Naive B cell (primary cell): Measurements from ENCODE around the gene GARIN6. TPM values are rescaled to one million over a fixed set of nuclear protein-coding genes. Genes with fewer than 3 reads are reported as not detected.

Experiments used
- ATAC-seq, 2 donors: fragments of 150-1000 bp; cut with Tn5 transposase; 2 replicates each; pipeline ENCODE4 v1.10.0; 2021; ENCODE audit warnings: low read depth in 2 of 2, mild to moderate bottlenecking in 2 of 2, moderate library complexity in 2 of 2
- DNase-seq: peaks from one replicate; pipeline ENCODE4 v3.0.0; 2022
- H3K27ac Mint-ChIP-seq, 6 donors: one replicate each; pipeline ENCODE4 v1.8.0; 2020 to 2022; ENCODE audit warnings: mild to moderate bottlenecking in 6 of 6, mixed read lengths in 6 of 6, moderate library complexity in 5 of 6, inconsistent platforms in 2 of 6
- H3K27me3 Mint-ChIP-seq, 3 donors: one replicate each; pipeline ENCODE4 v1.8.0; 2021 to 2022; ENCODE audit warnings: mixed read lengths in 3 of 3, mild to moderate bottlenecking in 1 of 3
- H3K36me3 Mint-ChIP-seq, 2 donors: one replicate each; pipeline ENCODE4 v1.8.0; 2020 to 2022; ENCODE audit warnings: mixed read lengths in 2 of 2, inconsistent platforms in 1 of 2, mild to moderate bottlenecking in 1 of 2
- H3K4me1 Mint-ChIP-seq, 3 donors: one replicate each; pipeline ENCODE4 v1.8.0; 2020 to 2022; ENCODE audit warnings: mixed read lengths in 3 of 3, inconsistent platforms in 1 of 3, mild to moderate bottlenecking in 1 of 3, moderate library complexity in 1 of 3
- H3K4me3 Mint-ChIP-seq, 8 donors: one replicate each; pipeline ENCODE4 v1.8.0; 2020 to 2022; ENCODE audit warnings: mild to moderate bottlenecking in 8 of 8, mixed read lengths in 8 of 8, moderate library complexity in 8 of 8, inconsistent platforms in 2 of 8
- H3K9me3 Mint-ChIP-seq, 7 donors: one replicate each; pipeline ENCODE4 v1.8.0; 2020 to 2022; ENCODE audit warnings: mixed read lengths in 7 of 7, mild to moderate bottlenecking in 5 of 7, inconsistent platforms in 2 of 7, moderate library complexity in 1 of 7
- polyA plus RNA-seq, 6 donors: library from polyadenylated mRNA; unstranded; fragments of 300-500 nt; fragmentation: Illumina TruSeq; gene quantifications; one replicate each; pipeline ENCODE4 v1.2.3, GENCODE V29; 2021; ENCODE audit warnings: low read depth in 6 of 6

The GARIN6 gene
- polyA plus RNA-seq, 6 donors from 2014 or later, result not detected

DNA sequence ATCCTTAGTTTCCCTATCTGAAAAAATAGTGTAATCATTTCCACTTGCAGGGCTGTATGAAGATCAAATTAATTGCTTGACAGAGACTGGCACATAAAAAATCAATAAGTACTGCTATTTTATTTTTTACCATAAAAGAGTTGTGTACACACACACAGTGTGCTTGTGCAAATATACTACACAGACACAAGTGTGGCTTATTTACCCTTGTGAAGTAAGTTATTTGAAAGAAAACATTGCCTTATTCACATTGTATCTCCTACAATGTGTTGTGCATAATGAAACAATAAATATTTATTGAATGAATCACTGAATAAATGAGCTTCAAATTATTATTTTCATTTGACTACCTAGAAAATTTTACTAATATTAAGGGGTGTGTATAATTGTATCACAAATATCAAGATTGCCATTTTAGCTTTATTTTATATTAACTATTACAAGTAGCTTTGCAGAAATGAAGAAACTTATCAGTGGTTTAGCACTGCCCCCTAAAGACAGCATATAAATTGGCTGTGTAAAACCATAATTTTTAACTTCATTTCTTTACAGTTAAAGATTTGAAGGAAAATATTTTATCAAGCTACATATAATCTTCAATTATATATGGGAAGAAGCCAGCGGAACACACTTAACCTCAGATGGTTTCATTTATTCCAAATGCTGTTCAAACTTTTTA lies 11.3 kb downstream of the GARIN6 start:
- H3K27me3 Mint-ChIP-seq, result peaks cover 0 to 5% (median 0%) of the 10 kb centered on the region in 3 donors
- H3K9me3 Mint-ChIP-seq, result peaks cover 0 to 3% (median 0%) of the 10 kb centered on the region in 7 donors
- ATAC-seq (no peak), DNase-seq (no peak)
- no peak overlapping the region for H3K27ac Mint-ChIP-seq
- H3K36me3 Mint-ChIP-seq, result no peaks in the 10 kb centered on the region
- H3K4me3 Mint-ChIP-seq, result no peak overlapping the region
- no peaks in the 10 kb centered on the region for H3K4me1 Mint-ChIP-seq

DNA sequence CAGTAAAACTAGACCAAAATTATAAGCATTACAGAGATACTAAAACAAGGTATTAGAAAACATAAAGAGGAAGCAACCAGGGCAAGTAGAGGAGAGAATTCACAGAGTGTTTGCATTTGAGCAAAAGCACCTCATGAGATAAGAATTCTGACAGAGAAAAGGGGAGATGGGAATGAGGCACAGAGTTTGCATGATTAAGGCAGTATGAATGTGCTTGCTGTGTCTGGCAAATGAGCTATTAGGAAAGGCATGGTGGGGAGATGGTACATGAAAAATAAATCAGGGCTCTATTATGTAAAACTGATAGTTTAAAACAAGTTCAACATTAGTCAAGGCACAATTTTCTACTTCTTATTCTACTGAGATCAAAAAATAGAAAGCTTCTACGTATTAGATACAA lies 23.1 kb downstream of the GARIN6 start:
- no peak for DNase-seq
- Mint-ChIP-seq H3K36me3 (no peaks in the 10 kb centered on the region), H3K9me3 (peaks cover 0 to 17% (median 1%) of the 10 kb centered on the region in 7 donors), H3K27me3 (peaks cover 0 to 4% (median 0%) of the 10 kb centered on the region in 3 donors), H3K27ac (no peak overlapping the region), H3K4me3 (no peak overlapping the region), H3K4me1 (no peaks in the 10 kb centered on the region)
- no peak for ATAC-seq

DNA sequence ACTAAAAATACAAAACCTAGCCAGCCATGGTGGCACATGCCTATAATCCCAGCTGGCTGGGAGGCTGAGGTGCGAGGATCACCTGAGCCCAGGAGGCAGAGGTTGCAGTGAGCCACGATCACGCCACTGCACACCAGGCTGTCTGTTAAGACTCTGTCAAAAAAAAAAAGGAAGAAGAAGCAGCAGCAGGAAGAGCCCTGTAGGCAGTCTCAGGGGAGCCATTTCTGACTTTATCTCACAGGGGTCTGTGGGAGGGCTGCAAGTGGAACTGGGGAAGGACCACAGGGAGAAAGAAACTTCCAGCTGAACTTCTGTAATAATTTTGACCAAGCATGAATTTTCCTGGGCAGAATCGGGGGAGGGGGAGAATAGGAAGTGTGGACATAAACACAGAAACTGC lies 32.7 kb downstream of the GARIN6 start:
- no peaks in the 10 kb centered on the region for H3K36me3 Mint-ChIP-seq
- DNase-seq (no peak), ATAC-seq (no peak)
- H3K9me3 Mint-ChIP-seq, result peaks cover 0 to 20% (median 4%) of the 10 kb centered on the region in 7 donors
- no peaks in the 10 kb centered on the region for H3K4me1 Mint-ChIP-seq
- H3K4me3 Mint-ChIP-seq, result no peak overlapping the region
- H3K27me3 Mint-ChIP-seq, result no peaks in the 10 kb centered on the region
- peak overlapping the region in 1 of 6 donors; percentile 59 for H3K27ac Mint-ChIP-seq

DNA sequence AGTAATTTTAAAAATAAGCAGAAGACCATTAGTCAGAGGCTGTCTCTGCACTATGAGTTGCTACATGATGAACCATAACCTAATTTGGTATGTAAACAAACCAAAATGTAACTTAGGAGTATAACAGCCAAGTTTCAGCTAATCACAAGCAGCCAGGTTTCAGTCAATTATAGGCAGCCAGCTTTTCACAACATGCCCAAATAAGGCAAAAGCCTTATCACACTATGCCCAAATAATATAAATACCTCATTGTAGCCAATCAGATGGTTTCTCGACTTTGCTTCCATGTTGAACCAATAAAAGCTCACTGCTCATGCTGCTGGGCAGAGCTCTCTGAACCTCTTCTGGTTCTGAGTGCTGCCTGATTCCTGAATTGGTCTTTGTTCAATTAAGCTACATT lies 38.6 kb downstream of the GARIN6 start:
- ATAC-seq (no peak), DNase-seq (no peak)
- Mint-ChIP-seq H3K9me3 (peaks cover 0 to 19% (median 7%) of the 10 kb centered on the region in 7 donors), H3K36me3 (no peaks in the 10 kb centered on the region), H3K27ac (no peak overlapping the region), H3K27me3 (no peaks in the 10 kb centered on the region), H3K4me3 (no peak overlapping the region), H3K4me1 (no peaks in the 10 kb centered on the region)

DNA sequence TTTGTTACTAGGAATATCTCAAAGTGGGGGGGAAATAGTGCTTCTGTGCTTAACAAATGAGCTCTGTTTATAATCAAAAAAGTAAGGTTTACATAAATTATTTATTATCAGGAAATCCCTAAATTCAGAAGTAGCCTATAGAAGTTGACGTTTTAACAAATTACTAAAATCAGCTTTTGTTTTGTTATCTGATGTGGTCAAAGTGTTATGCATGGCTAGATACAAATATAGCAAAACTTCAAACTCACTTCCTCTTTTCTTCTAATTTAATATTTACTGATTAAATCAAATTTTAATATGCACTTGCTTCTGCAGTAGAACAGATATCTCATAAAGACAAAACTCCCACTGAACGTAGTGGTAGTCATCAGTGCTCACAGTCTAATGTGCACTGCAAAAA lies 47.5 kb downstream of the GARIN6 start:
- H3K9me3 Mint-ChIP-seq, result peaks cover 0 to 7% (median 0%) of the 10 kb centered on the region in 7 donors
- ATAC-seq (no peak), DNase-seq (no peak)
- H3K4me1 Mint-ChIP-seq, result no peaks in the 10 kb centered on the region
- H3K27ac Mint-ChIP-seq, result no peak overlapping the region
- H3K36me3 Mint-ChIP-seq, result no peaks in the 10 kb centered on the region
- H3K27me3 Mint-ChIP-seq, result no peaks in the 10 kb centered on the region
- no peak overlapping the region for H3K4me3 Mint-ChIP-seq
